Measurements from ENCODE around the gene PCSK6.

DNA sequence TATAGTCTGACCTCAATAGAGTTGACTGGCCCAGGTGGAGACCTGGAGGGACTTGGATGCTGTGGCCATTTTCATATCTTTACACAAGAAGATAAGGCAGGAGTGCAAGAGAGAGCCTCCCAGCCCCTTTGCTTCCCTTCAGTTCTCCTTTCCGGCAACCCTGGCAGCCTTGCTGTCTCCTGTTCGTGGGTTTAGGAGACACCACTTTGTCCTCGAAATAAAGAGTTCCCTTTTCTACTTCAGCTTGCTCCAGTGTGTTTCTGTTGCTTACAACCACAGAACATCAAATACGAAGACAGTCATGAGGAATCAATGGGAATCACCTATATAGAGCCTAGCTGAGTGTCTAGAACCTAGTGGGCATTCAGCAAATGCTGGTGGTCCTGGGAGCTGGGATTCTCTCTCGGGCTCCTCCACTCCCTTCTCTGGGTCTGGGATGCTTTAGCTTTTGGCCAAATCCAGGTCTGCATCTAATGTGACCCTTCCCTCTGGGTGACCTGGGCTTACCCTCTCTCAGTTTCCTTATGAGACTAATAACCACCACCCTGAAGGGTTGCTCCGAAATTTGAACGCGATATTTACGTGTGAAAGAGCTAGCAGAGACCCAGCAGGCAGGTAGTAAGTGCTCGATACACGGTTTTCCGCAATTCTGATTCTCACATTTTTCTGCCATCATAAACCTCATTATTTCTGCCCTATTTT lies 44.5 kb downstream of the PCSK6 start:
- TF ChIP-seq CTCF (IDR thresholded peaks at IDR 0.05; ENCODE audit: borderline replicate concordance, extremely low read depth, low read length, poor library complexity, severe bottlenecking) (no peak), EZH2 (IDR thresholded peaks at IDR 0.05; ENCODE audit: borderline replicate concordance, low read depth, low read length, severe bottlenecking) (no peak)
